ENCODE data around the gene DOCK10. TPM values are rescaled to one million over a fixed set of nuclear protein-coding genes. Genes with fewer than 3 reads are reported as not detected.

Gene DOCK10
- polyA plus RNA-seq, 4 donors = 2.3 to 6.8 (median 3.5) TPM

- Histone ChIP-seq H3K27me3 (ENCODE audit: control insufficient read depth in 3 of 3, insufficient read depth in 3 of 3, low read length in 3 of 3) (peaks cover 0 to 2% (median 0%) of the 10 kb centered on the region in 3 donors), H3K4me1 (ENCODE audit: control insufficient read depth in 3 of 3, insufficient read depth in 2 of 3, low read depth in 1 of 3, low read length in 2 of 3) (no peaks in the 10 kb centered on the region), H3K27ac (ENCODE audit: low read depth in 1 of 3, low read length in 2 of 3) (no peak overlapping the region), H3K9me3 (ENCODE audit: control insufficient read depth in 2 of 2, insufficient read depth in 1 of 2, low read depth in 1 of 2, low read length in 1 of 2) (no peaks in the 10 kb centered on the region), H3K4me3 (ENCODE audit: low read depth in 1 of 3, low read length in 3 of 3) (no peak overlapping the region), H3K36me3 (ENCODE audit: control insufficient read depth in 3 of 3, insufficient read depth in 2 of 3, low read depth in 1 of 3, low read length in 3 of 3) (no peaks in the 10 kb centered on the region)
- DNase-seq (no peak), FAIRE-seq (no peak)
- 78 to 82% (median 82%) methylated on average over 5 of the region's 5 CpGs for WGBS, 3 donors
Measured at GRCh38 chr2:225074366-225074765, 32.1 kb upstream of the DOCK10 start.

- Histone ChIP-seq H3K4me1 (ENCODE audit: control insufficient read depth in 3 of 3, insufficient read depth in 2 of 3, low read depth in 1 of 3, low read length in 2 of 3) (no peaks in the 10 kb centered on the region), H3K9me3 (ENCODE audit: control insufficient read depth in 2 of 2, insufficient read depth in 1 of 2, low read depth in 1 of 2, low read length in 1 of 2) (no peaks in the 10 kb centered on the region), H3K36me3 (ENCODE audit: control insufficient read depth in 3 of 3, insufficient read depth in 2 of 3, low read depth in 1 of 3, low read length in 3 of 3) (no peaks in the 10 kb centered on the region), H3K27ac (ENCODE audit: low read depth in 1 of 3, low read length in 2 of 3) (no peak overlapping the region), H3K4me3 (ENCODE audit: low read depth in 1 of 3, low read length in 3 of 3) (no peak overlapping the region), H3K27me3 (ENCODE audit: control insufficient read depth in 3 of 3, insufficient read depth in 3 of 3, low read length in 3 of 3) (peaks cover 0 to 2% (median 0%) of the 10 kb centered on the region in 3 donors)
- FAIRE-seq (no peak), DNase-seq (no peak)
- 66 to 70% (median 69%) methylated on average over 5 of the region's 5 CpGs for WGBS, 3 donors
Measured at GRCh38 chr2:225073198-225073597, 30.9 kb upstream of the DOCK10 start.

GRCh38 chr2:225072444-225072843, 30.2 kb upstream of the DOCK10 start:
- Histone ChIP-seq H3K9me3 (ENCODE audit: control insufficient read depth in 2 of 2, insufficient read depth in 1 of 2, low read depth in 1 of 2, low read length in 1 of 2) (peaks cover 0 to 4% of the 10 kb centered on the region in 2 donors), H3K4me3 (ENCODE audit: low read depth in 1 of 3, low read length in 3 of 3) (no peak overlapping the region), H3K4me1 (ENCODE audit: control insufficient read depth in 3 of 3, insufficient read depth in 2 of 3, low read depth in 1 of 3, low read length in 2 of 3) (no peaks in the 10 kb centered on the region), H3K27me3 (ENCODE audit: control insufficient read depth in 3 of 3, insufficient read depth in 3 of 3, low read length in 3 of 3) (no peaks in the 10 kb centered on the region), H3K27ac (ENCODE audit: low read depth in 1 of 3, low read length in 2 of 3) (no peak overlapping the region), H3K36me3 (ENCODE audit: control insufficient read depth in 3 of 3, insufficient read depth in 2 of 3, low read depth in 1 of 3, low read length in 3 of 3) (no peaks in the 10 kb centered on the region)
- DNase-seq (no peak), FAIRE-seq (no peak)
- WGBS, 3 donors = 80 to 91% (median 90%) methylated on average over 2 of the region's 2 CpGs

- DNase-seq (no peak), FAIRE-seq (no peak)
- Histone ChIP-seq H3K27ac (ENCODE audit: low read depth in 1 of 3, low read length in 2 of 3) (no peak overlapping the region), H3K4me1 (ENCODE audit: control insufficient read depth in 3 of 3, insufficient read depth in 2 of 3, low read depth in 1 of 3, low read length in 2 of 3) (no peaks in the 10 kb centered on the region), H3K9me3 (ENCODE audit: control insufficient read depth in 2 of 2, insufficient read depth in 1 of 2, low read depth in 1 of 2, low read length in 1 of 2) (peaks cover 0 to 11% of the 10 kb centered on the region in 2 donors), H3K36me3 (ENCODE audit: control insufficient read depth in 3 of 3, insufficient read depth in 2 of 3, low read depth in 1 of 3, low read length in 3 of 3) (no peaks in the 10 kb centered on the region), H3K27me3 (ENCODE audit: control insufficient read depth in 3 of 3, insufficient read depth in 3 of 3, low read length in 3 of 3) (no peaks in the 10 kb centered on the region), H3K4me3 (ENCODE audit: low read depth in 1 of 3, low read length in 3 of 3) (no peak overlapping the region)
- 60 to 84% (median 66%) methylated on average over 2 of the region's 2 CpGs for WGBS, 3 donors
Measured at GRCh38 chr2:225070811-225071210, 28.5 kb upstream of the DOCK10 start.

- no peak for FAIRE-seq
- H3K27me3 ChIP-seq (ENCODE audit: control insufficient read depth in 3 of 3, insufficient read depth in 3 of 3, low read length in 3 of 3) = no peaks in the 10 kb centered on the region
- 26 to 52% (median 31%) methylated on average over 1 of the region's 1 CpG for WGBS, 3 donors
Measured at GRCh38 chr2:225069966-225070365, 27.7 kb upstream of the DOCK10 start.

GRCh38 chr2:225069477-225069876, 27.2 kb upstream of the DOCK10 start:
- DNase-seq (no peak), FAIRE-seq (no peak)
- no peaks in the 10 kb centered on the region for H3K36me3 ChIP-seq (ENCODE audit: control insufficient read depth in 3 of 3, insufficient read depth in 2 of 3, low read depth in 1 of 3, low read length in 3 of 3)
- H3K4me1 ChIP-seq (ENCODE audit: control insufficient read depth in 3 of 3, insufficient read depth in 2 of 3, low read depth in 1 of 3, low read length in 2 of 3) = no peaks in the 10 kb centered on the region
- 88 to 94% (median 93%) methylated on average over 1 of the region's 1 CpG for WGBS, 3 donors
- no peaks in the 10 kb centered on the region for H3K27me3 ChIP-seq (ENCODE audit: control insufficient read depth in 3 of 3, insufficient read depth in 3 of 3, low read length in 3 of 3)
- H3K27ac ChIP-seq (ENCODE audit: low read depth in 1 of 3, low read length in 2 of 3) = no peak overlapping the region
- peaks cover 0 to 11% of the 10 kb centered on the region in 2 donors for H3K9me3 ChIP-seq (ENCODE audit: control insufficient read depth in 2 of 2, insufficient read depth in 1 of 2, low read depth in 1 of 2, low read length in 1 of 2)
- no peak overlapping the region for H3K4me3 ChIP-seq (ENCODE audit: low read depth in 1 of 3, low read length in 3 of 3)

More at GRCh38 chr2:225069966-225070365, 27.7 kb upstream of the DOCK10 start:
- no peak for DNase-seq
- H3K4me1 ChIP-seq (ENCODE audit: control insufficient read depth in 3 of 3, insufficient read depth in 2 of 3, low read depth in 1 of 3, low read length in 2 of 3) = no peaks in the 10 kb centered on the region
- no peak overlapping the region for H3K4me3 ChIP-seq (ENCODE audit: low read depth in 1 of 3, low read length in 3 of 3)
- H3K27ac ChIP-seq (ENCODE audit: low read depth in 1 of 3, low read length in 2 of 3) = no peak overlapping the region
- H3K36me3 ChIP-seq (ENCODE audit: control insufficient read depth in 3 of 3, insufficient read depth in 2 of 3, low read depth in 1 of 3, low read length in 3 of 3) = no peaks in the 10 kb centered on the region
- peaks cover 0 to 11% of the 10 kb centered on the region in 2 donors for H3K9me3 ChIP-seq (ENCODE audit: control insufficient read depth in 2 of 2, insufficient read depth in 1 of 2, low read depth in 1 of 2, low read length in 1 of 2)

DNA sequence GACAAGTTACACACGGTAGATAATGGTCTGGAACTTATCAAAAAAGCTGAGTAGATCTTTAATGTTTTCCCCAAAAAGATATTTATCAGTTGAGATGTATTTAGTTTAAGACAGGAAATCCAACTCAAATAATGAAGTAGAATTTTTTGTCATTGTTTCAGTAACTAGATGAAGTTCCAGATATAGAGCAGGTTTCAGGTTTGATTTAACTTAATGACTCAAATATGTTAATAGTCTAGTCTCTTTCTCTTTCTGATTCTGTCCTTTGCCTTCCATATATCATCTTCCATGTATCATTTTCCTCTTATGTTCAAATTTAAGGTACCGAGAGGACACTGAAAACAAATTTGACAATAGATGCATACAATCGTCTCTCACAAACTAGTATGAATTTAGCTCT, 23.6 kb upstream of the DOCK10 start:
- H3K27me3 ChIP-seq (ENCODE audit: control insufficient read depth in 3 of 3, insufficient read depth in 3 of 3, low read length in 3 of 3) = no peaks in the 10 kb centered on the region
- no peak overlapping the region for H3K4me3 ChIP-seq (ENCODE audit: low read depth in 1 of 3, low read length in 3 of 3)
- no peak overlapping the region for H3K27ac ChIP-seq (ENCODE audit: low read depth in 1 of 3, low read length in 2 of 3)
- no peaks in the 10 kb centered on the region for H3K36me3 ChIP-seq (ENCODE audit: control insufficient read depth in 3 of 3, insufficient read depth in 2 of 3, low read depth in 1 of 3, low read length in 3 of 3)
- FAIRE-seq (no peak), DNase-seq (no peak)
- H3K4me1 ChIP-seq (ENCODE audit: control insufficient read depth in 3 of 3, insufficient read depth in 2 of 3, low read depth in 1 of 3, low read length in 2 of 3) = no peaks in the 10 kb centered on the region
- WGBS, 3 donors = 79 to 89% (median 85%) methylated on average over 3 of the region's 3 CpGs
- H3K9me3 ChIP-seq (ENCODE audit: control insufficient read depth in 2 of 2, insufficient read depth in 1 of 2, low read depth in 1 of 2, low read length in 1 of 2) = peaks cover 0 to 11% of the 10 kb centered on the region in 2 donors

DNA sequence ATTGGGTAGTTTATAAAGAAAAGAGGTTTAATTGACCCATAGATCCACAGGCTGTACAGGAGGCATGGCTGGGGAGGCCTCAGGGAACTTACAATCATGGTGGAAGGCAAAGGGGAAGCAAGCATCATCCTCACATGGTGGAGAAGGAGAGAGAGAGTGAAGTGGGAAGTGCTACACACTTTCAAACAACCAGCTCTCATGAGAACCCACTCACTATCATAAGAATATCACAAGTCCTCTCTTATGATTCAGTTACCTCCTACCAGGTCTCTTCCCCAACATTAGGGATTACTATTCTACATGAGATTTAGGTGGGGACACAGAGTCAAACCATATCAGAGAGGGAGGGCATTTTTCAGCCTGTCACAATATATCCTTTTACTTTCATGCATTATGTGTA, 22.7 kb upstream of the DOCK10 start:
- DNase-seq (no peak), FAIRE-seq (no peak)
- Histone ChIP-seq H3K9me3 (ENCODE audit: control insufficient read depth in 2 of 2, insufficient read depth in 1 of 2, low read depth in 1 of 2, low read length in 1 of 2) (peaks cover 0 to 11% of the 10 kb centered on the region in 2 donors), H3K4me3 (ENCODE audit: low read depth in 1 of 3, low read length in 3 of 3) (no peak overlapping the region), H3K36me3 (ENCODE audit: control insufficient read depth in 3 of 3, insufficient read depth in 2 of 3, low read depth in 1 of 3, low read length in 3 of 3) (no peaks in the 10 kb centered on the region), H3K27me3 (ENCODE audit: control insufficient read depth in 3 of 3, insufficient read depth in 3 of 3, low read length in 3 of 3) (no peaks in the 10 kb centered on the region), H3K4me1 (ENCODE audit: control insufficient read depth in 3 of 3, insufficient read depth in 2 of 3, low read depth in 1 of 3, low read length in 2 of 3) (no peaks in the 10 kb centered on the region), H3K27ac (ENCODE audit: low read depth in 1 of 3, low read length in 2 of 3) (no peak overlapping the region)

- Histone ChIP-seq H3K27ac (ENCODE audit: low read depth in 1 of 3, low read length in 2 of 3) (no peak overlapping the region), H3K36me3 (ENCODE audit: control insufficient read depth in 3 of 3, insufficient read depth in 2 of 3, low read depth in 1 of 3, low read length in 3 of 3) (no peaks in the 10 kb centered on the region), H3K4me1 (ENCODE audit: control insufficient read depth in 3 of 3, insufficient read depth in 2 of 3, low read depth in 1 of 3, low read length in 2 of 3) (no peaks in the 10 kb centered on the region), H3K4me3 (ENCODE audit: low read depth in 1 of 3, low read length in 3 of 3) (no peak overlapping the region), H3K9me3 (ENCODE audit: control insufficient read depth in 2 of 2, insufficient read depth in 1 of 2, low read depth in 1 of 2, low read length in 1 of 2) (peaks cover 0 to 11% of the 10 kb centered on the region in 2 donors), H3K27me3 (ENCODE audit: control insufficient read depth in 3 of 3, insufficient read depth in 3 of 3, low read length in 3 of 3) (no peaks in the 10 kb centered on the region)
- FAIRE-seq = no peak
- DNase-seq = peak in 1 of 2 donors; percentile 17
- WGBS, 3 donors = 30 to 60% (median 41%) methylated on average over 2 of the region's 2 CpGs
Measured at GRCh38 chr2:225064362-225064761, 22.1 kb upstream of the DOCK10 start.
